Inflammatory macrophage (primary cell): ENCODE data around the gene DUSP12.

Source experiments
- DNase-seq, 2 donors: peaks; one replicate each; pipeline ENCODE4 v3.0.0-alpha.2; 2020 to 2022

DUSP12 gene

DNA sequence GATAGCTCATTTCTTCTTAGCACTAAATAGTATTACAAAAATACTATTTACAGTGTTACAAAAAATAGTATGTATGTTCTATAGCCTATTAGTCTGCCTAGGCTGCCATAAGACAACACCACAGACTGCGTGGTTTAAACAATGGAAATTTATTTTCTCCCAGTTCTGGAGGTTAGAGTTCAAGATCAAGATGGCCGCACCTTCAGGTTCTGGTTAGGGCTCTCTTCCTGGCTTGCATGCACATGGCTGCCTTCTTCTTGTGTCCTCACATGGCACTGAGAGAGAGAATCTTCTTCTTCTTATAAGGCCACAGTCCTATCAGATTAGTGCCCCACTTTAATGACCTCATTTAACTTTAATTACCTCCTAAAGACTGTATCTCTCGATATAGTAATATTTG lies 20.7 kb downstream of the DUSP12 start:
- DNase-seq: no peak

DNA sequence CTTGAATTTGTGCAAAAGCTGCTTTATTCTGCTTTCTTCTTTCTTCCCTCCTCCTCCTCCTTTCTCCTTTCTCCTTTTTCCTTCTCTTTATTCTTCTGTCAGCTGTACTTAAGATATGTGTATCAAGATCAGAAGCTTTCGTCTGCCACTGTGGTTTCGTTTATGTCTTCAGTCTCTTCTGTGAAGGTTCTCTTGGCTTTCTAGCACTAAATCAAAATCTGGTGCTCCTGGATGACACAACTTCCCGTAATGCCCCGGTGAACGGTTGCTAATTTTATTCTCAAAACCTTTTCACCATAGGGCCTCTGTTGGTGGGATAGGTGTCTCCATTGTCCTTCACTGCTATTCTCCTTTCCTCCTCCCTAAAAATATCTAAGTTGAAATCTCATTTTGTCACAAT lies 21.6 kb downstream of the DUSP12 start:
- no peak for DNase-seq

DNA sequence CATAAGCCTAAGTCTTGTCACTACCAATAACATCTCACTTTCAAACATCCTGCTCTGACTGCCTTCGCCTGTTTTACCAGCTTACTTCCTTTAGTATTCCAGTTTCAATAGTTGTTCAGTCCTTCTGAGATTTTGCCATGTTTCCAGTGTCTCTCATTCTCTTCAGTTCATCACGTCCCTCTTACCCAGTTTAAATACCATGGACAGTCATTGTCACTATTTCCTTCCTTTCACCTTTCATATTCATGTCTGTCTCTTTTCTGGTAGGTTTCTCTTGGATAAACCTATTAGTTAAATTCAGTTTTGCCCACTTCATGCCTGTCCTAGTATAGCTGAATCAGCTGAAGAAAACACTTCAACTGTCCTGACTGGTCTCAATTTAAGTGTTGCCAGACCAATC lies 22.4 kb downstream of the DUSP12 start:
- no peak for DNase-seq

DNA sequence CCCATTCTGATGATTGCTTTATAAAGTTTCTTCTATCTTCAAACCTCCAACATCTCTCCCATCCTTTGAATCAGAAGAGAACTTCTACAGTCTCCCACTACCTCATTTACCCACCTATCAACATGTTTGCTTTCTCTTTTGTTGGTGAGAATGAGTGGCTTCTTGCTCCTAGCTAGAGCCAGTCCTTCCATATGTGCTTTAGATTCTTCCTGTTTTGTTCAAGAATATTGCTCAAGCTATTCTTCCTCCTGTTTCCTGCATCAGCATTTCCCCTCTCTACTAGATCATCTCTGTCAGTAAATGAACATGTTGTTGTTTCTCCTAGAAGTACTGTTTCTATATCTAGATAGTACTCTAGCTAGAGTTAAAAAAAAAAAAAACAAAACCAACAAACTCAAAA lies 22.8 kb downstream of the DUSP12 start:
- DNase-seq: peak; percentile 57 to 75

DNA sequence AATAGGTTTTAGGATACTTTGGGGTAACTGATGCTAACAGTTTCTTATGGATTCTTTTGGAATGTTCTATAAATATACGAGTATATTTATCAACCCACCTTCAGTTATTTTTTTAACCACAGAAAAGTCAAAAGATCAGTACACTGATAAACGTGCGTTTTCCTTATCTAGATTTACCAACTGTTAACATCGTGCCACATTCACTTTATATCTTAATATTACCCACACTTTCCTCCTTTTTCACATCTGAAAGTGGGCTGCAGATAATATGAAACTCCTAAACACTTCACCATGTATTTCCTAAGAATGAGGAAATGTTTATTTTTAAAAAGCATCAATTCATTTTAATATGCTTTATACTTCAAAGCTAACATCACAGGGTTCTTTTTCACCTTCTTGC lies 24.2 kb downstream of the DUSP12 start:
- no peak for DNase-seq

DNA sequence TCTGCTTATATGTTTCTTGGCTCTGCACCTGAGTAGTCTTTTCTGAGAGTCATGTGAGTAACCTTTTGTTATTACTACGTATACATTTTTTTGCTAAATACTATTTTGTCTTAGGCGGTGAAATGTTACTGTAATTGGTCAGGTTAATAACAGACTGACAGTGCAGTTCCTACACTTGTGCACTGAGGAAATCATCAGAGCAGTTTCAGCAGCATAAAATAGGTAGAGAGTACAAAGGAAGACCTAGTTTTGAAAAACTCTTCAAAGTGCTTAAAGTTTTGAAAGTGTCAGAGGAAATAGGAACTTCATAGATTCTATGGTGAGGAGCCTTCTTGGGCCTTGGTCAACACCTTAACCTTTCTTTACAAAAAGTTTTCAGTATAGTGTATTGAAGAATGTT lies 27.7 kb downstream of the DUSP12 start:
- DNase-seq: no peak

DNA sequence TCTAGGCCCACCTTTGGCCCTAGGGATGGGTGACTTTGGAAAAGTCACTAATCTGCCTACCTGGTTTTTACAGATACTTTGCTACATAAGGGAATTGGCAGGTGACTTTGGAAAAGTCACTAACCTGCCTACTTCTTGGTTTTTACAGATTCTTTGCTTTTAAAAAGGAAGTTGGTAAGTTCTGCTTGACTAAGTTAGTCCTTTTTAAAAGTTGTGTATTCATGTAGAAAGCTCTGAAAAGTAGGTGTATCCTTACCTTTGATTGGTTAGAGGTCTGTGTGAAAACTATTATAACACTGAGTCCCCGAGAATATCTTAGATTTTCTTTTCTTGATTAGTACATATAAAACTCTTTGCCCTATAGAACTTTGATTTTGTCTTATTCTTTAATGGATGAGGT lies 28.9 kb downstream of the DUSP12 start:
- DNase-seq: no peak

DNA sequence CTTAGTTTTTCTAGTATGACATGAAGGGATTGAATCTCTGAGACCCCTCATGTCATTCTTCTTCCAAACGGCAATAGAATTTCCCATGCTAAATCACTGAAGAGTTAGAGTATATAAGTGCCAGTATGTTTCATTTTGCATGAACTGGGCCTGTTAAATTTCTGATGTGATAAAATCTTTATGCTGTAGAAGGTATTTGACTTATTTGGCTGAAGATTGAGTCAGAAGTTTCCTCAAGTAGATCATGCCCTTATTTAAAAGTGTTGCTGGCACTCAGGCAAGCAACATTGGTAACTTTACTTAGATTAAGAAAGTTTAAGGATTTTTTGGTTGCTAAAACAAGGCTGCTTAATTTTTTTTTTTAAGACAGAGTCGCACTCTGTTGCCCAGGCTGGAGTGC lies 29.8 kb downstream of the DUSP12 start:
- DNase-seq: no peak

DNA sequence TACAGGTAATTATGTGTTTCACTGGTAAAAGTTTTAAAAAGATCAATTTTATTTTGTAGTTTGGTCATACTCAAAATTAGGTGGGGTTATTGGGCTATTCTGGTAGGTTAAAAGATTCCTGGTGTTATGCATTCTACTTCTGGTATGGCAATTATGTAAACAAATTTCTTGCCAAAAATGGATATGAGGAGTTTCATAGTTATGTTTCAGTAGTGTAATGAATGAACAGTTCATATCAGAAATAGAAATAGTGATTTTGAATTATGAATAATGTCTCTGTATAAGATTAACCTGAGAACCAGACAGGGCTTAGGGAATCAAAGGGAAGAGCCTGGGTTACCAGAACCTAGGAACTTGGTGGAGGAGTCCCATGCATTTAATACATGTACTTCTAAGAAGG lies 32.4 kb downstream of the DUSP12 start:
- no peak for DNase-seq

DNA sequence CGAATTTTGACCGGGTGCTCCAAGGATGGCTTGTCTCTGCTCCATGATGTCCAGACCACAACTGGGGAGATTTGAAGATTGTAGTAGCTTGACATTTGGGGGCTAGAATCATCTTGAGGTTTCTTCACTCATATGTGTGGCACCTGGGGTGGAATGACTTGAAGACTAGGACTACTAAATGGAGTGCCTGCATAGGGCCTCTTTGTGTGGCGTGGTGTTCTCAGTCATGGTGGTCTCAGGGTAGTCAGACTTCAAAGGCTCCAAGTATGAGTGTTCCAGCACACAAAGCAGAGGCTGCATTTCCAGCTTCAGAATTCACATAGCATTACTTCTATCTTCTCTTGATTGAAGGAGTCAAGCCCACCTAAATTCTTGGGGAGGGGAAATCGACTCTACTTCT lies 33.3 kb downstream of the DUSP12 start:
- no peak for DNase-seq

DNA sequence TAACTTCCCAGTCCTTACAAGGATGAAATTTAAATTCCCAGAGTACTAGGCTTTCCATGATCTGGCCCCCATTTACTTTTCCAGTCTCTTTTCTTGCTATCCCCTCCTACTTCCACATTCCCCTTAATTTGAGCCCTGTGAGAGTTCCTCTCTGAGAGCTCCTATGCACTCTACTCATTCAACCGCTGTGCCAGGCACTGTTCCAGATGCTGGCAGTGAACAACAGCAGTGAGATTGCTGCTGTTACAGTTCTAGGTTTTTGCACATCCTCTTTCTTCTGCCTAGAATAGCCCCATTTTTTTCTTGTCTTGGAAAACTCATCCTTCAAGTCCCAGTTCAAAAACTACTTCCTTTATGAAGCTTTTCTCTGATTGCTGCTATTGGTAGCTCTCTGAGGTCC lies 35.4 kb downstream of the DUSP12 start:
- DNase-seq: no peak

DNA sequence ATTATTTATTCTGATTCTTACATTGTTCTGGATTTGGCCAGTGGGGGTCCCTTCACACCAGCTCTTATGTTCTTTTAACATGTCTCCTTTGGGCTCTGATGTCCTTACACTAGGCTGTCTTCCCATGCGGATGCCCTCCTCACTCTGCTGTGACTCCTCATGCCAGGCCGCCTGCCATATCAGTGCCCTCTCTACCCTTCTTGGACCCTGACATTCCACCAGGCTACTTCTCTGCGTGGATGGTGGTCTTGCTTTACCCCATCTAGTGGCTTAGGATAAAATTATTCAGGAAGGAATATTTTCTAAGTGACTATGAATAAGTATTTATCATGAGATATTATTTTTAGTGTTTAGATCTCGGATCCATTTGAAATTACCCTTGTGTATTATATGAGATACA lies 37.8 kb downstream of the DUSP12 start:
- no peak for DNase-seq

DNA sequence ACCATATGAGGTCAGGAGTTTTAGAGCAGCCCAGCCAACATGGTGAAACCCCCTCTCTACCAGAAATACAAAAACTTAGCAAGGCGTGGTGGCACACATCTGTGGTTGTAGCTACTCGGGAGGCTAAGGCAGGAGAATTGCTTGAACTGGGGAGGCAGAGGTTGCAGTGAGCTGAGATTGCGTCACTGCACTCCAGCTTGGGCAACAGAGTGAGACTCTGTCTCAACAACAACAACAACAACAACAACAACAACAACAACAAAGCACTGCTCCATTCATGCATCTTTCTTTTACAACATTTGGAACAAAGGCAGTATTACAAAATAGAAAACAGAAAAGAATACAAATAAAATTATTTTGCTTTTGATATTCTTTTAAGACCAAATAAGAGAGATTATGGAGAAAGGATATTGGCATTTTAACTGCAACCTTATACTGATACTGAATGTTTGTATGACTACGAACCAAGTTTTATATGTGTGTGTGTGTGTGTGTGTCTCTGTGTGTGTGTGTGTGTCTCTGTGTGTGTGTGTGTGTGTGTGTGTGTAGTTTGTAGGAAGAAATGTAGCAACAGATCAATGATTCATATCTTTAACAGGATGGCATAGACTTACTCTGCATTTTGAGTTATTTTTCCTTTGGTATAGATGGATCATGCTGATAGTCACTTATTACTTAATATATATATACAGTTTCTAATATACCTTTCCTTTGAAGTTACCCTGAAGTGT lies 41.2 kb downstream of the DUSP12 start:
- no peak for DNase-seq

DNA sequence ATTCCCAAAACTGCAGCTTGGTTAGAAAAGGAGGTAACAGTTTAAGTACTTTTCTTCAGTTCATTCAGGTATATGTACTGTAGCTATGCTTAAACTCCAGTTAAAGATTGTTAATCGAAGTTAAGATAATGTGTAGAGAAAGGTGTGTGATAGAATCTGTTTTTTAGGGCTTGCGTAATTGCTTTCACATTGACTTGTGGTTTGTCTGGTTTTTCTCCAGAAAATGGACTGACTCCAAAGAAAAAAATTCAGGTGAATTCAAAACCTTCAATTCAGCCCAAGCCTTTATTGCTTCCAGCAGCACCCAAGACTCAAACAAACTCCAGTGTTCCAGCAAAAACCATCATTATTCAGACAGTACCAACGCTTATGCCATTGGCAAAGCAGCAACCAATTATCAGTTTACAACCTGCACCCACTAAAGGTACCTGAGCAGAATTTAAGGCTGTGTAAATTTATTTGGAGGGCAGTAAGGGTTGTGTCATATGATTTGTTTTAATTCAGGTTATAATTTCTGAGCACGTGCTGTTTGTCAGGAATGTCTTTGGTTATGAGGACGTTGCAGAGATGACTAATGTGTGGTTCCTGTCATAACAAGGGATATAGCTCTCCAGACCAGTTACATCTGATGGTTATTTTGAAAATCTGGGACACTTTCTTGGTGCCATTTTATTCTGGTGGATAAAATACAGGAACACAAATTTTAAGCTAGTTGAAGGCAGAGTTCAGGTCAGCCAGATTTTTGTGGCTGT lies 42.5 kb downstream of the DUSP12 start:
- no peak for DNase-seq

DNA sequence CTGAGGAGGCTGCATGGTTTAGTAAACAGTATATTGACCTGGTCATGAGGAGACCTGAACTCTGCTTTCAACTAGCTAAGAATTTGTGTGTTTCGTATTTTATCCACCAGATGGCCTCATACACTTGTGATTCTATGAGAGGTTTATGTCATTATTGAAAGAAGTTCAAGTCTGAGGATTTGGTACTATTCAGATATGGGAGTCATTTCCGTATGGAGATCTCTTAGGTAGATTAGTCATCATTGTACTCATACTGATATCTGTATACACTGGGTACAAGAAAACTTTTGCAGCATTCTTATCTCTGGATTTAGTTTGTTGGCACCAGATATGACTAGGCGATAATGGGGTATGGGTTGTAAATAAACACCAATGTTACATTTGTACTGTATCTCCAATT lies 43.2 kb downstream of the DUSP12 start:
- DNase-seq: peak; percentile 26 to 73

DNA sequence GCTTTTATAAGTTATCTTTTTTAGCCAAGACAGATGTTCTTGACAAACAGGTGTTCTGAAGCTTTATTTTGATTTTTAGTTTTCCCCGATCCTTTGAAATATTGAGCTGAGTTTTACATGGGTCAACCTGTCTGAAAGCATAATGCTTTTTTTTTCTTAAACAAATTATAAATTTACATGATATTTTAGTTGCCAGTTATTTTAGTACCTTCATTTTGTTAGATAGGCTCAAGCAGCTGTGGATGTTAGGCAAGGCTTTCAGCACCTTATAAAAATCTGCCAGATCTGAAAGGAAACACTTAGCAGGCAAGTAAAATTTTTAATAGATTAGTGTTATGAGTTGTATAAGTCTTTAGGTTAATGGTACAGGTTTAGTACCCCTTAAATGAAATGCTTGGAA lies 50.2 kb downstream of the DUSP12 start:
- no peak for DNase-seq

DNA sequence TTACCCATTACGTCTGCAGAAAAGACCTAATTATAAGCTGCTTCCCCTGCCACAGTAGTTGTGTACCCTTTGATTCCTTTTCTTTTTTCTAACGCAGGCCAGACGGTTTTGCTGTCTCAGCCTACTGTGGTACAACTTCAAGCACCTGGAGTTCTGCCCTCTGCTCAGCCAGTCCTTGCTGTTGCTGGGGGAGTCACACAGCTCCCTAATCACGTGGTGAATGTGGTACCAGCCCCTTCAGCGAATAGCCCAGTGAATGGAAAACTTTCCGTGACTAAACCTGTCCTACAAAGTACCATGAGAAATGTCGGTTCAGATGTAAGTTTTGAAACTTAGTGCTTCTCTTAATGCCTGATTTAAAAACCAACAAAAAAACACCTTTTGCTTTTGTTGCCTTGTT lies 52.4 kb downstream of the DUSP12 start:
- no peak for DNase-seq

DNA sequence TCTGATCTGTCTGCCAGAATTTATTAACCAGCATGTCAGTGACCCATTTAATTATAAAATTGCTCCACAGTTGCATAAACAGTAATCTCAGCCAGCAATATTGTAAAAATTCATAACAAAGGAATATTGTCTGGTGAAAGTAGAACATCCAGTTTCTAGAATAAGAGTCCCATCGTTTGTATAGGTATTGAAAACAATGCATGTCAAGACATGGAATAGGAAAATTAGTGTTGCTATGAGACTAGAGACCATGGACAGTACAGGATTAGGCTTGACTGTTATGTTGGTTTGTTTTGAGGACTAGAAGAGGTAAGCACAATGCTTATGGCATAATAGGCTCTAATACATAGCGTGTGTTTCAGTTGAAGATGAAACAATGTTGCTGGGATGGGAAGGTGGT lies 53.6 kb downstream of the DUSP12 start:
- DNase-seq: no peak

DNA sequence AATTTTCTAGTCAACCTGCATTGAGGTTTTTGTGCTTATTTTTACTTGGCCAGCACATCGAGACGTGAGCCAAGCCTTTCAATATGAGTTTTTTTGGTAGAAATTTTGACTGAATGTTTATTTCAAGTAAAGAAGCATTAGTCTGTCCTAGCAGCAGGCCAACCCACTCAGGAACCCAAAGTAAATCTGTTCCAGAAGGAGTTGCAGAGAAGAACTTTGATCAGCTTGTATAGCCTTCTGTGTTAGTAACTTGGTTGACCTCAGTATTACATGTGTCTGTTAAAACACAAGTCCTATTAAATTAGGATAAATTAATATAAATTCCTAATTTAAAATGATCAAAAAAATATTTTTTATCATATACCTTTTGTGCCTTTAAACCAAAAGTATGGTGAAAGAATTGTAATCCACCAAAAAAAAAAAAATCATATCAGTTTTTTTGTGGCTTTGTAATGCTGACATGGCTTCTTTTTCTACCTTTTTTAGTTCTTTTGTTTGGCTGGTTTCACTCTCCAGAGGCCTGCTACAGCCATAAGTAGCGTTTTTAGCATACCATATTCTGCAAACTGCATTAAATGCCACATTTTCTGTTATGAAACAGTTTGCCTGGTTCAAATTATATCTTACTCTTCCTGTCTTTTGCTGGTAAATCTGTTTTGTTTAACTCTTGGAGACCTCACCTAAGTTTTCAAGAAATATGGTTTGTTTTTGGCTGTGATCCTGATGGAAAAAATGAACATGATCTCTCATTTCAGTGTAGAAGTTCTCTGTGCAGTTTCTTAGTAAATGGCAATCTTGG lies 56.0 kb downstream of the DUSP12 start:
- no peak for DNase-seq
